EH (cell line): Measurements from ENCODE around the gene ELOVL3.
A peak's percentile ranks its signal among the peaks of the same experiment; 100 is the strongest.
"Not testable (repeated sequence)": the region's sequence is repeated elsewhere in the genome, so short reads cannot be mapped to it uniquely, and the experiment has no call there.

ENCODE experiments used
- DNase-seq: peaks from one replicate; pipeline ENCODE4 v3.0.0-alpha.2; 2015; ENCODE audit warnings: low read depth

ELOVL3 gene, protein sequence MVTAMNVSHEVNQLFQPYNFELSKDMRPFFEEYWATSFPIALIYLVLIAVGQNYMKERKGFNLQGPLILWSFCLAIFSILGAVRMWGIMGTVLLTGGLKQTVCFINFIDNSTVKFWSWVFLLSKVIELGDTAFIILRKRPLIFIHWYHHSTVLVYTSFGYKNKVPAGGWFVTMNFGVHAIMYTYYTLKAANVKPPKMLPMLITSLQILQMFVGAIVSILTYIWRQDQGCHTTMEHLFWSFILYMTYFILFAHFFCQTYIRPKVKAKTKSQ

DNA sequence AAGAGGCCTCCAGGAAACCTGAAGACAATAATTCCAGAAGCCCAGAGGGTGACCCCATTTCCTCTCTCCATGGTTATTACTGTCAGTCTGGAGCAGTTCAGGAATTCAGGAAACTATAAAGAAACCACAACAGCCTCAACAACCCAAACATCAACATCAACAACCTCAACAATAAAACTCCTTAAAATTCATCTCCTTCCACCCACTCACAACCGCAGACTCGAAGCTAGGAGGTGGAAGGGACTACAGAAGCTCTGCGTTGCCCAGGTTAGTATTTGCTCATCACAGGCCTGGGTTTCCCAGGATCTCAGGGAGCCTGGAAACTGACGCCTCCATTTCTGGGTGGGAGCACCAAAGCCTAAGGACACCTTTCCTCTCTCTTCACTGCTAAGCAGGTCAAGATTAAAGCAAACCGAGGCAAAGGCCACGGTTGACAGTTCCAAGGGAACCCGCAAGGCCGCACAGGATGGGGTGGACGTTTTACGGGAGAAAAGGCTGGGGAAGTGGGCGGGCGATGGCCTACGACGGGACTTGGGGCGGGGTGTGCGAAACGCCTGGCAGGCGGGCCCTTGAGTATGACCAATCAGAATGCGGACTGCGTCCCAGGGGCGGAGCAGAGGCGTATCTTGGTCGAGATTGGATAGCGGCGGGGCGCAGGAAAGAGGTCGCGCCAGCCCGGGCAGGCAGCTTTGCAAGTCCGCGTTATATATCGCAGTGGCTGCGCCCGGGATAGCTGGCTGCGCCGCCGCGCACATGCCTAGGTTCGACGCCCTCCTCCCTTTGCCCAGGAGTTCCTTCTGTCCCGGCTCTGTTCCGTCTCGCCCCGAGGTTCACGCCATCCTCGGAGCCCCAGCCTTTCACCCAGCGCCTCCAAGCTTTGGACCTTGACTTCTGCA is at the start of gene ELOVL3:
Gene ELOVL3 (plus strand): TSS at position 654 of the 896 bp plus-strand sequence. CDS start 250 bp downstream, outside the sequence.
- peak; percentile 94 for DNase-seq

DNA sequence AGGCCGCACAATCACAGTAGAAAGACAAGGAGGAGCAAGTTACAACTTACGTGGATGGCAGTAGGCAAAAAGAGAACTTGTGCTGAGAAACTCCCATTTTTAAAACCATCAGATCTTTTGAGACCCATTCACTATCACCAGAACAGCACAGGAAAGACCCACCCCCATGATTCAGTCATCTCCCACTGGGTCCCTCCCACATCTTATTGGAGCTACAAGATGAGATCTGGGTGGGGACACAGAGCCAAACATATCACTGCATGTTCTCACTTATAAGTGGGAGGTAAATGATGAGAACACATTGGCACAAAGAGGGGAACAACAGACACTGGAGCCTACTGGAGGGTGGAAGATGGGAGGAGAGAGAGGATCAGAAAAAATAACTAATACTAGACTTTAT is 41.5 kb upstream of the ELOVL3 start:
- DNase-seq = no peak

DNA sequence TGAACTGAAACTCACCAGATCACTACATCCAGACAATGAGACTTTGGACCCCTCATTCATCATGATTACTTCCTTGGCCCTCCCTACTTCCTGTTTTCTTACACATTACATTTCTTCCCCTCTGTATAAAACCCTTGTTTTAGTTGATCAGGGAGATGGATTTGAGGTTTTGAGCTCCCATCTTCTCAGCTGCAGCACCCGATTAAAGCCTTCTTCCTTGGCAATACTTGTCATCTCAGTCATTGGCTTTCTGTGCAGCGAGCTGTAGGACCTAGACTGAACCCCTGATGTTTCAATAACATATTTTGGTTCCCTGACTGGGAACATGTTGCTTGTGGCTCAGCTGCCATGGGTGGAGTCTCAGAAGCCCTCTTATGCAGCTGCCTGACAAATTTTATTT is 40.8 kb upstream of the ELOVL3 start:
- DNase-seq = no peak

DNA sequence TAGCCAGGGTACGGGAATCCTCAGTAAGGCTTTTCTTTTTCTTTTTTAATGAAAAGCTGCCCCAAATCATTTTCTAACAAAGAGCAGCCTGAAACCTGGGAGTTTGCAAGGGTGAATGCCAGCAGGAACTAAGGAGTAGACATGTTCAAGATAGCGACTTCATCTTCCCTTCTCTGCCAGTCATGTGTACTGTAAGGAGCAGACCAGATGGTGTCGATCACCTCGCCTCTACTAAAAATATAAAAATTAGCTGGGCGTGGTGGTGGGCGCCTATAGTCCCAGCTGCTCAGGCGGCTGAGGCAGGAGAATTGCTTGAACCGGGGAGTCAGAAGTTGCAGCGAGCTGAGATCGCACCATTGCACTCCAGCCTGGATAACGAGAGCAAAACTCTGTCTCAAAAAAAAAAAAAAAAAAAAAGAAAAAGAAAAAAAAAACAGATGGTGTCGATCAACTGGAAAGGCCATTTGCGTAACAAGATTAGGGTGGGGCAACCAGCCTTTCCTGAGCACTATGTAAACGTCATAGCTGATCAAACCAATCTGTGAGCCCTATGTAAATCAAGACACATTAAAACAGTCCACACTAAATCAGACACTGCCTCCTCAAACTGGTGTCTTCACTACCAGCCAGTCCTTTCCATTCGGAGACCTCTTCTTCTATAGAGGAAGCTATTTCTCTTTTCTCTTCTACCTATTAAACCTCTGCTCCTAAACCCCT is 40.1 kb upstream of the ELOVL3 start:
- no peak for DNase-seq

DNA sequence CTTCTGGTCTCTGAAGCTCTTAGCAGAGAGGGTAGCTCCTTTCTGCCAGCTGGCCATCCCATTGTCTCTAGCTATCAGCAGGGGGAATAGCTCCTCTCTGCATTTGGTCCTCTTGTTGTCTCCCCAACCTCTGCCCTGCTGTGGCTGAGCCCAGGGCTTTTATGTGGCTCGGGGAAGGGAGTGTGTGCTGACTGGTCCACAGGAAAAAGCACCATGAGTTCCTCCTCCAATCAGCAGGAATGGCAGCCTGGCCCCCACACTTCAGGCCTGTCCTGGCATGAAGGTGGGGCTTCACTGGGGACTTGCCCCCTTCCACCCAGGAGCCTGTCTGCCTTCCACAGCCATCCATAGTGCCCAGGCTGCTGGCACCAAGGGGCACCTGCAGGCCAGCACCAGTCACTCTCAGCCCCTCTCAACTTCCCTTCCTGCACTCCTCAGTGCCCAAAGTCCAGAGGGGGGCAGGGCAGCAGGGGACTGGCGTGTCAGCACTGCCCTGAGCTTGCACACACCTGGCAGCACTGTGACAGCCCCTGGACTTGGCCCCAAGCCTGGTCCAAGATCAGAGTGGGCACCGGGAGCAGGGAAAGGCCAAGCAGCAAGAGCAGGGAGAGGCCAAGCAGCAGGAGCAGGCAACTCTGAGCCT is 37.7 kb upstream of the ELOVL3 start:
- DNase-seq = no peak

DNA sequence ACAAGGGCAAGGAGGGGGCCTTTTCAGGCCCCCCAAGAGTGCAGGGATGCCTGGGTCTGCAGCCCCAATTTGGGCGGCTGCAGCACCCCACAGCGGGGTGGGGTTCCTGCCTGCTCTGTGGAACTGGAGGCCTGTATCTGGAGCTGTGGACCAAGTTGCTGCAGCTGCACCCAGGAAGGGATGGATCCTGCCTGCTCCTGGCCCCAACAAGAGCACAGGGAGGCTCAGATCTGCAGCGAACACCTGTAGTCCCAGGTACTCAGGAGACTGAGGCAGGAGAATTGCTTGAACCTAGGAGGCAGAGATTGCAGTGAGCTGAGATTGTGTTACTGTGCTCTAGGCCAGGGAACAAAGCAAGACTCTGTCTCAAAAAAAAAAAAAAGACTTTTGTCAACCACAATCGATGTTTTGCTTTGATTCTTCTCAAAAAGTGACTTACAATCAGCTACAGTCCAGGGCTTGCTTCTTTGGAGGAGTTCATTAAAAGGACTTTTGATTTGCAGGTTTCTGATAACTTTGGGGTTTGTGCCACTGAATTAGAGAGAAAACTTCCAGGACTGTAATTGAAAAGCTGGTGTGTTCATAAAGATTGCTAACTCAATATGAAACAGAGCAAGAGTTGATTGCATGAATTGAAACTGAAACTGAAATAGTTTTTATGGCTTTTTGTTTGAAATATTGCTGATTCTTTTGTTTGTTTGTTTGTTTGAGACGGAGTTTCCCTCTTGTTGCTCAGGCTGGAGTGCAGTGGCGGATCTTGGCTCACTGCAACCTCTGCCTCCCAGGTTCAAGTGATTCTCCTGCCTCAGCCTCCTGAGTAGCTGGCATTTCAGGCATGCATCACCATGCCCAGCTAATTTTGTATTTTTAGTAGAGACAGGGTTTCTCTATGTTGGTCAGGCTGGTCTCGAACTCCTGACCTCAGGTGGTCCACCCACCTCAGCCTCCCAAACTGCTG is 36.9 kb upstream of the ELOVL3 start:
- DNase-seq = not testable (repeated sequence)

DNA sequence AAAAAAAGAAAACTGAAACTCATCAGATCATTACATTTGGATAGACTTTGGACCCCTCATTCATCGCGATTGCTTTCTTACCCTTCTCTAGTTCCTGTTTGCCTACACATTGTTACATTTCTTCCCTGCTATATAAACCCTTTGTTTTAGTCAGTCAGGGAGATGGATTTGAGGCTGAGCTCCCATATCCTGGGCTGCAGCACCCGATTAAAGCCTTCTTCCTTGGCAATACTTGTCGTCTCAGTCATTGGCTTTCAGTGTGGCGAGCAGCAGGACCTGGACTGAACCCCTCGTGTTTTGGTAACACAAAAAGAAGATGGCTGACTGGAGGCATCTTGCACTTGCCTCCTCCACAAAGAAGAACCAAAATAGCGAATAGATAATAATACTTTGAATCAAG is 34.1 kb upstream of the ELOVL3 start:
- no peak for DNase-seq

DNA sequence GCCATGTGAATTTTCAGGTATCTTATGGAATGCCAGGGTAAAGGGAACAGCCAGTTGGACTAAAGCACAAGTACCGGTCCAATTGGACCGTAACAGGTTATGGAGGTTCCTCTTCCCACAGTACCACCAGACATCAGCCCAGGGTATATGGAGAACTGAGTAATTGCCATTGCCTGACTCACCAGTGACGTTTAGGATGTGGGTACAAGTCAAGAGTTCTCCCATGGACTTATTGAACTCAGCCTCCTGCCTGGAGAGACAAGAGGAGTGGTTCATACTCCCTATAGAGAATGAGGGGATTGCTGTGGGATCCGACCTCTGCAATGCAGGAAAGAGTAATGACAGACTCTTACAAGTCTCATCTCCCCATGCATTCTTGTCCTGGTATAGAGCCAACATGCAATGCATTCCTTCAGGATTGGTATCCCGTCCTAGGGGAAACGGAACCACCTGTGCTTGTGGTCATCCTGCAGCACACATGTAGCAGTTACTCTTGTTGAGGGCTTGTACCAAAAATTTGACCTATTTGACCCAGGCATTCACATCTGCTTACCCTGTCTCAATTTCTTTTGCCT is 30.7 kb upstream of the ELOVL3 start:
- DNase-seq = peak; percentile 12

DNA sequence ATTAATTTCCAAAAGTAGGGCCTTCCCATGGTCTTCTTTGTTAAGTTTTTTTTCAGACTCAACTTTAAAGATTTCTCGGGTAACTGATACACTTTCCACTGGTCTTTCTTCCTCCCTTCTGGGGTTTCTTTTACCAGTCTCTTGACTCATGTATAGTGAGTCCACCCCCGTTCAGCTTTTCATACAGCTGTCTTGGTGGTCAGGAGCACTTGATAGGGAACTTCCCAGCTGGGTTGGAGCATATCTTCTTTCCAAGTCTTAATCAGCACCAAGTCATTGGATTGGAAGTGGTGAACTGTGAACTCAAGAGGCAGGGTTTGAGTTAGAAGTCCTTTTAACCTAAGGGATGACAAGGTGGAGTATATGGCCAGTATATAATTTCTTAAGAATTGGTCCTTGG is 29.2 kb upstream of the ELOVL3 start:
- no peak for DNase-seq

DNA sequence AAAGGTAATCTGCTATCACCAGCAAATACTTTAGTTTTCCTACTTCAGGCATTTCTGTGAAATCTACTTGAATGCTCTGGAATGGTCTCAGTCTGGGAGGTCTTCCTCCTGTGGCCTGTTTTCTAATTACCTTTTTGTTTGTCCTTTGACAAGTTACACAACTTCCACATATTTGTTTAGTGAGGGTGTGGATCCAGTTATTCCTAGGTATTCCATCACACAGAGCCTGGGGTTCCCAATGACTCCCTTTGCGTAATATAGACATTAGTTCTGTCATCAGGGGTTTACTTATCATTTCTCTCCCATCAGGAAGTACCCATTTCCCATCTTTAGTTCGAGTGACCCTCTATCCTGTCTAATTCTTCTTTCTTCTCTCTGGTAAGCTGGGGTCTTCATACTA is 28.1 kb upstream of the ELOVL3 start:
- no peak for DNase-seq

DNA sequence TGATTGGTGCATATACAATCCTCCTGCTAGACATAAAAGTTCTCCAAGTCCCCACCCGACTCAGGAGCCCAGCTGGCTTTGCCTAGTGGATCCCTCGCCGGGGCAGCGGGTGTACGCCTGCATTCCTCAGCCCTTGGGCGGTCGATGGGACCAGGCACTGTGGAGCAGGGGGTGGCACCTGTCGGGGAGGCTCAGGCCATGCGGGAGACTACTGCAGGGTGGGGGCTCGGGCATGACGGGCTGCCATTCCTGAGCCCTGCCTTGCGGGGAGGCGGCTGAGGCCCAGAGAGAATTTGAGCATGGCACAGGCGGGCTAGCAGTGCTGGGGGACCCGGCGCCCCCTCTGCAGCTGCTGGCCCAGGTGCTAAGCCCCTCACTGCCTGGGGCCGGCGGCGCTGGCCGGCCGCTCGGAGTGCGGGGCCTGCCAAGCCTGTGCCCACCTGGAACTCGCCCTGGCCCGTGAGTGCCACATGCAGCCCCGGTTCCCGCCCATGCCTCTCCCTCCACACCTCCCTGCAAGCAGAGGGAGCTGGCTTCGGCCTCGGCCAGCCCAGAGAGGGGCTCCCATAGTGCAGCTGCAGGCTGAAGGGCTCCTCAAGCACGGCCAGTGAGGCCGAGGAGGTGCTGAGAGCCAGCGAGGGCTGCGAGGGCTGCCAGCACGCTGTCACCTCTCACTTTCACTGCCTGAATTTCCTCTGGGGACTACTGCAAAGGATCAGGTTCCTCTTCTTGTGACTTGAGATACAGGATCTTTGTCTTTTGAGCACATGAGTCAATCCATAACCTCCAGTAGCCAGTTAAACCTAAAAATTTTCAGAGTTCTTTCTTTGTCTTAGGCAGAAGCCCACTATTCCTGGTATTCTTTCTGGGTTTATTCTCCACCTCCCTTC is 25.1 kb upstream of the ELOVL3 start:
- DNase-seq = no peak

DNA sequence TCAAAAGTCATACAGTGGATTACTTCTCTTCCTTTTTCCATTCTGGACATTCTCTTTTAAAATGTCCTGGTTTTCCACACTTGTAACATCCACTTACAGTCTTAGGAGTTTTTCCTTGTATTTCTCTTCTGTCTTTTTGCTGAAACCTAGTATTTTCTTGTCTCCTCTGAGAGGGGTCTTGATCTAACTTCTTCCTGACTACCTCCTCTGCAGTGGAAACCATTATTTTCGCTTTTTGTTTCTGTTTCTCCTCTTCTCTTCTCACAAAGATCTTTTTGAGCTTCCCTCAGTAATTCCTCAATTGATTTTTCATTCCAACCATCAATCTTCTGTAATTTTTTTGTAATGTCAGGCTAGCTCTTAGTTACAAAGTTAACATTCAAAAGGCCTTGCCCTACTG is 23.7 kb upstream of the ELOVL3 start:
- DNase-seq = no peak

DNA sequence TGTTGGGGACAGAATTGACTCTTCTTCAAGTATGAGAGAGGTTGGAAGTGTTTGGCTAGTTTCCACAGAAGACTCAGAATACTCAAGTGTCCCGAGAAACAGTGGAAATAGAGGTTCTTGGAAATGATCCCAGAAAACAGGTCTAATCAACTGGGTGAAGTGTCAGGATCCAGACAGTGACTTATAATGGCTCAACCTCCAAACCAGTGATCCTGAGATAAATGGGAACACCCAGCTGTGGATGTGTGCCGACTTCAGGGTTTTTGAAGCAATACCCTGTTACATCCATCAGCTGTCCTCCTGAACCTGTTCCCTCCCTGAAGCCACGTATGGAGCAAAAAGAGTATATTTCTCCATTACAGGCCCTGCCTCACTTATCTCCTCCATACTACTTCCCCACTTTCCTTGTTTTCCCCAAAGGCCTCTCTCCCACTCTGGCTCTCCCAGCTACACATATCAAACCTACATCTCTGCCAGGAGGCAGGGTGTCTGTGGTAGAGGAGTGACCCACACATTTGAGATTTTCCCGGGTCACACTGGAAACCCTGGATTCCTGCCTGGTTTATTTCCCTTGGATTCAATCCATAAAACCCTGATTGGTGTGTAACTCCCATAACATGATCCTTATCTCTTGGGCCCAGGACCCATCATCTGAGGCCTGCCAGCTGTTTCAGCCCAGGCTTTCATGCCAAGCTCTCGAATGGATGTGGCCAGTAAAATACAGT is 17.6 kb upstream of the ELOVL3 start:
- DNase-seq = peak; percentile 70

DNA sequence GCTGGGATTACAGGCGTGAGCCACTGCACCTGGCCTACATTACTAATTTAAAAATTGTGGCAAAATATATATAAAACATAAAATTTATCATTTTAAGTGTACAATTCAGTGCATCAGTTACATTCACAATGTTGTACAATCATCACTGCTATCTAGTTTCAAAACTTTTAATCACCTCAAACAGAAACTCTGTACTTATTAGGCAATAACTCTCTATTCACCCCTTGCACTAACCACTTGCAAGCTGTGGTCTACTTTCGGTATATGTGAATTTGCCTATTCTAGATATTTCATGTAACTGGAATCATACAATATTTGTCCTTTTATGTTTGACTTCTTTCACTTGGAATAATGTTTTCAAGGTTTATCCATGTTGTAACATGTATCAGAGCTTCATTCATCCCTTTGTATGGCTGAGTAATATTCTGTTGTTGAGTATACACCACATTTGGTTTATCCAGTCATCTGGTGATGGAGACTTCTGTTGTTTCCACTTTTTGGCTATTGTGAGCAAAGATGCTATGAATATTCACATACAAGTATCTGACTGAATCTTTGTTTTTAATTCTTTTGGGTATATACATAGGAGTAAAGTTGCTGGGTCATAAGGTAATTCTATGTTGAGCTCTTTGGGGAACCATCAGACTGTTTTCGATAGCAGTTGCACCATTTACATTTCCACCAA is 14.3 kb upstream of the ELOVL3 start:
- DNase-seq = no peak

DNA sequence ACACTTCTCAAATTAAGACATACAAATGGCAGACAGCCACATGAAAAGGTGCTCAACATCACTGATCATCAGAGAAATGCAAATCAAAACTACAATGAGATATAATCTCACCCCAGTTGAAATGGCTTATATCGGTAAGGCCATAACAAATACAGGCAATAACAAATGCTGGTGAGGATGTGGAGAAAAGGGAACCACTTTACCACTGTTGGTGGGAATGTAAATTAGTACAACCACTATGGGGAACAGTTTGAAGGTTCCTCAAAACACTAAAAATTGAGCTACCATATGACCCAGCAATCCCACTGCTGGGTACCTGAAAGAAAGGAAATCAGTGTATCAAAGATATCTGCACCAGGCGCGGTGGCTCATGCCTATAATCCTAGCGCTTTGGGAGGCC is 12.5 kb upstream of the ELOVL3 start:
- DNase-seq = not testable (repeated sequence)

DNA sequence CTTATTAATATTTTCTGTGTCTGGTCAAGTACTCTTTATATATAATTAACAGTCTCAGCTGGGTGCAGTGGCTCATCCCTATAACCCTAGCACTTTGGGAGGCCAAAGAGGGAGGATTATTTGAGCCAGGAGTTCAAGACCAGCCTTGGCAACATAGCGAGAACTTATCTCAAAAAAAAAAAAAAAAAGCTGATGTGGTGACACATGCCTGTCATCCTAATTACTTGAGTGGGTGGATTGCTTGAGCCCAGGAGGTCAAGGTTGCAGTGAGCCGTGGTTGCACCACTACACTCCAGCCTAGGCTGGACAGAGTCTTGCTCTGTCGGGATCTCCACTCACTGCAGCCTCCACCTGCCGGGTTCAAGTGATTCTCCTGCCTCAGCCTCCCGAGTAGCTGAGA is 6.7 kb upstream of the ELOVL3 start:
- DNase-seq = no peak

DNA sequence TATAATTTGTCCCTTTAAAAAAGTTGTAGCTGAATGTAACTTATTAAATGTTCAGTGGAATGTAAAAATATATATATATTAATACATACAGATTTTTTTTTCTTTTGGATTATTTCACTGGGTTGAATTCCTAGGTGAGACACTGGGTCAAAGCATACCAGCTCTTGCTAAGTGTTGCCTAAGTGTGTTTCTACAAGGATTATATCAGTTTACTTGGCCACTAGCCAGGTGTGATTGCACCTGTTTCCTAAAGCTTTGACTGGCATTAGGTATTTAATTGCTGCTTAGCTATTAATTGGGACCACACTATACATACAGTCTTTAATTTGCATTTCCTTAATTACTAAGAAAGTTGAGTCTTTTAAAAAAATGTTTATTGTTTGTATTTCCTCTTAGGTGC is 5.5 kb upstream of the ELOVL3 start:
- no peak for DNase-seq

DNA sequence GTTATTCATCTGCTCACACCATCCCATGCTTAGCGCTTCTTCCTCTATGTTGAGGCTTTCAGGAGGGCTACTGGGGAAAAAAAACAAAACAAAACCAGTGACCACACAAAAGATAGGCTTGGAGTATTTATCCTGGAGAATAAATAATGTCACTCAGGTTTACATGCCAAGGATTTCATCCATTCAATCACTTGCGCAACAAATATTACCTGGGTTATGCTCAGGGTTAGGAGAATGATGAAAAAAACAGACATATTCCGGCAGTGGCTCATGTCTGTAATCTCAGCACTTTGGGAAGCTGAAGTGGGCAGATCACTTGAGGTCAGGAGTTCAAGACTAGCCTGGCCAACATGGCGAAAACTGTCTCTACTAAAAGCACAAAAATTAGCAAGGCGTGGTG is 3.3 kb upstream of the ELOVL3 start:
- DNase-seq = no peak

DNA sequence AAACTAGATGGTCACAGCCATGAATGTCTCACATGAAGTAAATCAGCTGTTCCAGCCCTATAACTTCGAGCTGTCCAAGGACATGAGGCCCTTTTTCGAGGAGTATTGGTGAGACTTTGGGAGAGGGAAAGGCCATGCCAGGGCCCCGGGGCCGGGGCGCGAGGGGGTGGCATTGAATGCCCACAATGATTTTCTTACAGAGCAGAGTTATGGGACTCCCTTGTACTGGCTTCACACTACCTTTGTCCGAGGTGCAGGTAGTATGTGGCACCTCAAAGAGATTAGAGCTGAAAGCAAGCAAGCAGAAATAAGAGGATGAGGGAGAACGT is 407 bp downstream of the ELOVL3 start:
- no peak for DNase-seq
